Stimulated activated CD4-positive, alpha-beta T cell treated with anti-CD3 and anti-CD28 coated beads, TNF-alpha, amount 100 ng/mL, for 24 hours (primary cell): ENCODE data around the gene TP53BP1.
"Not testable (repeated sequence)": the region's sequence is repeated elsewhere in the genome, so short reads cannot be mapped to it uniquely, and the experiment has no call there.

Source experiments
- DNase-seq, 3 experiments: peaks; one replicate each; pipeline ENCODE4 v3.0.0-alpha.2; 2020; ENCODE audit warnings: low read depth in 3 of 3

The TP53BP1 gene

GRCh38 chr15:43492673-43493601 lies at the start of gene TP53BP1:
Gene TP53BP1 (minus strand): TSS chr15:43493156. CDS start chr15:43493043, 113 bp downstream.
- DNase-seq = peak; percentile 89 to 95 (median 92)

- DNase-seq = no peak
Observed at GRCh38 chr15:43541785-43542184, 48.8 kb upstream of the TP53BP1 start.

GRCh38 chr15:43538091-43538490 lies 45.1 kb upstream of the TP53BP1 start:
- DNase-seq = no peak

GRCh38 chr15:43534897-43535296 lies 41.9 kb upstream of the TP53BP1 start:
- no peak for DNase-seq

- not testable (repeated sequence) for DNase-seq
Observed at GRCh38 chr15:43532826-43533225, 39.9 kb upstream of the TP53BP1 start.

- DNase-seq = no peak
Observed at GRCh38 chr15:43531018-43531670, 38.2 kb upstream of the TP53BP1 start.

GRCh38 chr15:43529587-43530345 lies 36.8 kb upstream of the TP53BP1 start:
- DNase-seq = no peak

GRCh38 chr15:43529141-43529540 lies 36.2 kb upstream of the TP53BP1 start:
- no peak for DNase-seq

GRCh38 chr15:43528542-43529007 lies 35.6 kb upstream of the TP53BP1 start:
- no peak for DNase-seq

- no peak for DNase-seq
Observed at GRCh38 chr15:43527802-43528541, 35.0 kb upstream of the TP53BP1 start.

GRCh38 chr15:43527016-43527801 lies 34.3 kb upstream of the TP53BP1 start:
- DNase-seq = no peak

- no peak for DNase-seq
Observed at GRCh38 chr15:43526261-43526930, 33.4 kb upstream of the TP53BP1 start.

GRCh38 chr15:43525131-43525530 lies 32.2 kb upstream of the TP53BP1 start:
- DNase-seq = no peak

- no peak for DNase-seq
Observed at GRCh38 chr15:43524254-43524845, 31.4 kb upstream of the TP53BP1 start.

- no peak for DNase-seq
Observed at GRCh38 chr15:43523646-43524045, 30.7 kb upstream of the TP53BP1 start.

- DNase-seq = no peak
Observed at GRCh38 chr15:43522247-43522646, 29.3 kb upstream of the TP53BP1 start.

GRCh38 chr15:43521419-43521818 lies 28.5 kb upstream of the TP53BP1 start:
- DNase-seq = no peak

GRCh38 chr15:43520138-43520537 lies 27.2 kb upstream of the TP53BP1 start:
- DNase-seq = no peak

- DNase-seq = no peak
Observed at GRCh38 chr15:43519196-43519595, 26.2 kb upstream of the TP53BP1 start.
